Loucy (cell line): Measurements from ENCODE around the gene NCOA5.
A peak's percentile ranks its signal among the peaks of the same experiment; 100 is the strongest.

Experiments used
- H2AFZ ChIP-seq: fragments of 200-600 bp; sonication (generic); 2 replicates; pipeline ENCODE4 v1.6.0; 2016; ENCODE audit warnings: antibody characterized with exemption, mild to moderate bottlenecking, low read length, moderate library complexity
- H3F3A ChIP-seq: fragments of 200-600 bp; 2 replicates; pipeline ENCODE4 v1.6.0; 2016; ENCODE audit warnings: antibody characterized with exemption, low read depth, mild to moderate bottlenecking
- H3K27me3 ChIP-seq: fragments of 200-600 bp; sonication (generic); 2 replicates; pipeline ENCODE4 v1.6.1; 2014; ENCODE audit warnings: low read length, mild to moderate bottlenecking; ENCODE audit not compliant: insufficient read depth, poor library complexity, severe bottlenecking
- H3K36me3 ChIP-seq: fragments of 200-600 bp; sonication (generic); 2 replicates; pipeline ENCODE4 v1.6.1; 2016; ENCODE audit warnings: low read length; ENCODE audit not compliant: insufficient read depth
- H3K4me1 ChIP-seq: fragments of 200-600 bp; sonication (generic); 2 replicates; pipeline ENCODE4 v1.5.1; 2014; ENCODE audit warnings: low read length, mild to moderate bottlenecking; ENCODE audit not compliant: insufficient read depth, poor library complexity, severe bottlenecking
- H3K4me2 ChIP-seq: fragments of 200-600 bp; sonication (generic); 2 replicates; pipeline ENCODE4 v1.6.0; 2014; ENCODE audit warnings: antibody characterized with exemption, low read length, low read depth, mild to moderate bottlenecking; ENCODE audit not compliant: poor library complexity, severe bottlenecking
- H3K4me3 ChIP-seq: fragments of 200-600 bp; sonication (generic); 2 replicates; pipeline ENCODE4 v1.5.1; 2014; ENCODE audit warnings: low read length, mild to moderate bottlenecking, mixed read lengths; ENCODE audit not compliant: poor library complexity, severe bottlenecking
- H3K79me2 ChIP-seq: fragments of 200-600 bp; sonication (generic); 2 replicates; pipeline ENCODE4 v1.6.1; 2014; ENCODE audit warnings: low read length; ENCODE audit not compliant: insufficient read depth
- H3K9ac ChIP-seq: fragments of 200-600 bp; sonication (generic); 2 replicates; pipeline ENCODE4 v1.6.0; 2014; ENCODE audit warnings: mild to moderate bottlenecking, low read depth, low read length, moderate library complexity; ENCODE audit not compliant: poor library complexity, severe bottlenecking
- H3K9me2 ChIP-seq: fragments of 200-600 bp; sonication (generic); replicated peaks from 2 replicates; pipeline ENCODE4 v1.6.1; 2016; ENCODE audit warnings: low read depth, low read length, mixed read lengths
- H3K9me3 ChIP-seq: fragments of 200-600 bp; sonication (generic); 2 replicates; pipeline ENCODE4 v1.6.1; 2014; ENCODE audit warnings: mild to moderate bottlenecking, antibody characterized with exemption, low read length, low read depth; ENCODE audit not compliant: insufficient read depth
- H4K20me1 ChIP-seq: fragments of 200-600 bp; sonication (generic); 2 replicates; pipeline ENCODE4 v1.6.0; 2014; ENCODE audit warnings: antibody characterized with exemption, low read length, mild to moderate bottlenecking; ENCODE audit not compliant: insufficient read depth, poor library complexity, severe bottlenecking
- CTCF ChIP-seq: fragments of 200-600 bp; sonication (generic); conservative IDR thresholded peaks from 2 replicates; pipeline ENCODE4 v1.5.1; 2014; ENCODE audit warnings: mild to moderate bottlenecking, antibody characterized with exemption, low read length
- EZH2phosphoT487 ChIP-seq: fragments of 200-600 bp; IDR thresholded peaks from 2 replicates; pipeline ENCODE4 v1.6.1; 2018; ENCODE audit warnings: antibody characterized with exemption, mild to moderate bottlenecking, moderate library complexity, borderline replicate concordance

Gene NCOA5

GRCh38 chr20:46085179-46085851, 4.4 kb downstream of the NCOA5 start:
- peaks cover 56% of the 10 kb centered on the region for H3K4me1 ChIP-seq
- peak overlapping the region; percentile 88 for H3K4me2 ChIP-seq
- no peaks in the 10 kb centered on the region for H3F3A ChIP-seq
- no peak overlapping the region for H2AFZ ChIP-seq
- H3K79me2 ChIP-seq: peaks cover 92% of the 10 kb centered on the region
- H3K36me3 ChIP-seq: no peaks in the 10 kb centered on the region
- peak overlapping the region; percentile 95 for H3K4me3 ChIP-seq
- peaks cover 4% of the 10 kb centered on the region for H3K27me3 ChIP-seq
- no peaks in the 10 kb centered on the region for H3K9me3 ChIP-seq
- TF ChIP-seq EZH2phosphoT487: no peak
- H3K9ac ChIP-seq: peak overlapping the region; percentile 30
- H4K20me1 ChIP-seq: peaks cover 90% of the 10 kb centered on the region
- H3K9me2 ChIP-seq: no peaks in the 10 kb centered on the region

GRCh38 chr20:46084805-46085178, 5.0 kb downstream of the NCOA5 start:
- TF ChIP-seq CTCF: no peak
- peak overlapping the region; percentile 46 for H3K9ac ChIP-seq
- H3K9me2 ChIP-seq: no peaks in the 10 kb centered on the region
- H3K4me3 ChIP-seq: peak overlapping the region; percentile 95
- no peaks in the 10 kb centered on the region for H3K9me3 ChIP-seq
- peak overlapping the region; percentile 88 for H3K4me2 ChIP-seq
- peaks cover 4% of the 10 kb centered on the region for H3K27me3 ChIP-seq
- no peaks in the 10 kb centered on the region for H3F3A ChIP-seq
- H2AFZ ChIP-seq: no peak overlapping the region
- no peaks in the 10 kb centered on the region for H3K36me3 ChIP-seq
- H3K79me2 ChIP-seq: peaks cover 97% of the 10 kb centered on the region
- H3K4me1 ChIP-seq: peaks cover 56% of the 10 kb centered on the region
- H4K20me1 ChIP-seq: peaks cover 95% of the 10 kb centered on the region

GRCh38 chr20:46083531-46084061, 6.2 kb downstream of the NCOA5 start:
- no peak overlapping the region for H2AFZ ChIP-seq
- H3K27me3 ChIP-seq: no peaks in the 10 kb centered on the region
- peaks cover 93% of the 10 kb centered on the region for H4K20me1 ChIP-seq
- peak overlapping the region; percentile 88 for H3K4me2 ChIP-seq
- peaks cover 56% of the 10 kb centered on the region for H3K4me1 ChIP-seq
- peaks cover 98% of the 10 kb centered on the region for H3K79me2 ChIP-seq
- no peaks in the 10 kb centered on the region for H3K9me2 ChIP-seq
- H3K36me3 ChIP-seq: peaks cover 11% of the 10 kb centered on the region; the same call in 1 of the 2 replicates
- H3F3A ChIP-seq: no peaks in the 10 kb centered on the region
- H3K4me3 ChIP-seq: peak overlapping the region; percentile 95
- no peak overlapping the region for H3K9ac ChIP-seq
- TF ChIP-seq EZH2phosphoT487: no peak
- TF ChIP-seq CTCF: no peak
- H3K9me3 ChIP-seq: no peaks in the 10 kb centered on the region

GRCh38 chr20:46083101-46083500, 6.7 kb downstream of the NCOA5 start:
- H3K9me3 ChIP-seq: no peaks in the 10 kb centered on the region
- peak overlapping the region; percentile 88 for H3K4me2 ChIP-seq
- H3K79me2 ChIP-seq: peaks cover 98% of the 10 kb centered on the region

More at GRCh38 chr20:46083101-46083500, 6.7 kb downstream of the NCOA5 start:
- Histone ChIP-seq H3K27me3 (no peaks in the 10 kb centered on the region), H3K4me1 (peaks cover 54% of the 10 kb centered on the region), H2AFZ (no peak overlapping the region), H3K9me2 (no peaks in the 10 kb centered on the region), H4K20me1 (peaks cover 93% of the 10 kb centered on the region), H3K9ac (no peak overlapping the region), H3K36me3 (peaks cover 16% of the 10 kb centered on the region; the same call in 1 of the 2 replicates), H3F3A (no peaks in the 10 kb centered on the region), H3K4me3 (peak overlapping the region; percentile 95)
- TF ChIP-seq CTCF (no peak), EZH2phosphoT487 (no peak)
